HepG2 (cell line): ENCODE results near the gene UNC13D. TPM values are rescaled to one million over a fixed set of nuclear protein-coding genes. Genes with fewer than 3 reads are reported as not detected.

Source experiments
- AKAP8 ChIP-seq: sonication (generic); formaldehyde crosslinking; IDR thresholded peaks from 2 replicates; pipeline ENCODE4 v1.5.1; 2020; ENCODE audit warnings: mild to moderate bottlenecking, missing genetic modification reagents
- AKNA ChIP-seq: sonication (generic); formaldehyde crosslinking; IDR thresholded peaks from 2 replicates; pipeline ENCODE4 v1.4.0; 2020; ENCODE audit warnings: missing genetic modification reagents, borderline replicate concordance
- GPBP1L1 ChIP-seq: sonication (generic); formaldehyde crosslinking; IDR thresholded peaks from 2 replicates; pipeline ENCODE4 v1.5.0; 2020; ENCODE audit warnings: mild to moderate bottlenecking, missing genetic modification reagents
- HOXA7 ChIP-seq: sonication (generic); formaldehyde crosslinking; IDR thresholded peaks from 2 replicates; pipeline ENCODE4 v1.8.1; 2022; ENCODE audit warnings: mild to moderate bottlenecking, missing genetic modification reagents, moderate library complexity
- NAIF1 ChIP-seq: sonication (generic); formaldehyde crosslinking; IDR thresholded peaks from 2 replicates; pipeline ENCODE4 v1.5.0; 2020; ENCODE audit warnings: mild to moderate bottlenecking, missing genetic modification reagents, borderline replicate concordance
- PHF8 ChIP-seq: sonication (generic); formaldehyde crosslinking; IDR thresholded peaks from 2 replicates; pipeline ENCODE4 v1.5.0; 2020; ENCODE audit warnings: missing genetic modification reagents
- PRDM10 ChIP-seq: sonication (generic); formaldehyde crosslinking; IDR thresholded peaks from 2 replicates; pipeline ENCODE4 v1.4.0; 2020; ENCODE audit warnings: low read depth, missing genetic modification reagents
- SCMH1 ChIP-seq: sonication (generic); formaldehyde crosslinking; IDR thresholded peaks from 2 replicates; pipeline ENCODE4 v1.9.0; 2021; ENCODE audit warnings: missing genetic modification reagents, mild to moderate bottlenecking, borderline replicate concordance
- TMF1 ChIP-seq: sonication (generic); formaldehyde crosslinking; IDR thresholded peaks from 2 replicates; pipeline ENCODE4 v1.8.1; 2022; ENCODE audit warnings: low read depth, missing genetic modification reagents
- USF2 ChIP-seq, 2 experiments: sonication (generic) in 1 of 2; formaldehyde crosslinking in 1 of 2; IDR thresholded peaks; 2 replicates each; pipeline versions ENCODE4 v1.5.1 to v1.6.1; 2011 to 2020; ENCODE audit warnings: borderline replicate concordance in 1 of 2, low read depth in 1 of 2, low read length in 1 of 2, mild to moderate bottlenecking in 1 of 2, missing genetic modification reagents in 1 of 2, moderate library complexity in 1 of 2
- ZNF382 ChIP-seq: sonication (generic); formaldehyde crosslinking; IDR thresholded peaks from 2 replicates; pipeline ENCODE4 v1.5.0; 2020; ENCODE audit warnings: missing genetic modification reagents, mild to moderate bottlenecking, borderline replicate concordance
- ZNF543 ChIP-seq: sonication (generic); formaldehyde crosslinking; IDR thresholded peaks from 2 replicates; pipeline ENCODE4 v1.4.0; 2020; ENCODE audit warnings: mild to moderate bottlenecking, missing genetic modification reagents
- ZSCAN12 ChIP-seq: sonication (generic); formaldehyde crosslinking; IDR thresholded peaks from 2 replicates; pipeline ENCODE4 v1.9.0; 2021; ENCODE audit warnings: mild to moderate bottlenecking, missing genetic modification reagents
- polyA plus RNA-seq, 8 experiments: library from polyadenylated mRNA; depleted of rRNA in 3 of 8; stranded (reverse) in 7 of 8; unstranded in 1 of 8; fragments of >200 nt; fragmentation: Illumina TruSeq in 4 of 8; extraction: Trizol in 4 of 8; gene quantifications; 2 replicates each; pipeline versions ENCODE4 v1.2.1 to v1.2.3, GENCODE V29; 2011 to 2016; ENCODE audit warnings: low read depth in 4 of 8, missing spikeins in 1 of 8, mixed read lengths in 1 of 8; ENCODE audit not compliant: insufficient read depth in 1 of 8
- total RNA-seq, 5 experiments: library from RNA; depleted of rRNA; stranded (reverse); fragments of >200 nt; fragmentation: Illumina TruSeq; extraction: Trizol; gene quantifications; 2 replicates each; pipeline ENCODE4 v1.2.3, GENCODE V29; 2016; ENCODE audit warnings: low read depth in 1 of 5

Gene UNC13D
- total and polyA plus RNA-seq, 2 of the 13 experiments (the other 11 are each of a cell fraction or from before 2014, with no cell fraction given): 29.7 to 42.7 TPM

- TF ChIP-seq AKNA (CRISPR knock-in tag) (no peak), TMF1 (CRISPR knock-in tag) (no peak; the same call in 1 of the 2 replicates), PHF8 (peak; percentile 62), NAIF1 (CRISPR knock-in tag) (no peak), SCMH1 (CRISPR knock-in tag) (no peak), ZNF382 (CRISPR knock-in tag) (no peak), USF2 (IDR thresholded peaks at IDR 0.05; ENCODE audit: low read depth, low read length) (no peak), USF2 (CRISPR knock-in tag; IDR thresholded peaks at IDR 0.05; ENCODE audit: borderline replicate concordance) (no peak), AKAP8 (no peak; the same call in 1 of the 2 replicates), ZSCAN12 (CRISPR knock-in tag) (no peak), GPBP1L1 (CRISPR knock-in tag) (no peak), ZNF543 (CRISPR knock-in tag) (no peak), HOXA7 (CRISPR knock-in tag) (no peak), PRDM10 (CRISPR knock-in tag) (no peak)
These were observed at the start of gene UNC13D (continued) for GRCh38 chr17:75843577-75844529.
